PC-9 (cell line): ENCODE data around the gene BCL2L12. TPM values are rescaled to one million over a fixed set of nuclear protein-coding genes. Genes with fewer than 3 reads are reported as not detected.

Experiments used
- BruUV-seq: library from RNA; stranded (reverse); fragments of 400-500 nt; replicated peaks from 2 replicates; lab custom pipeline; 2021; lab: Mats Ljungman, UMichigan
- CTCF ChIA-PET: fragments of 300-600 bp; sonication (Branson Sonifier 250); formaldehyde crosslinking; loops from one replicate; lab custom pipeline; 2022; ENCODE audit warnings: antibody characterized with exemption; lab: Charles Lee
- POLR2A ChIA-PET: fragments of 300-600 bp; sonication (Branson Sonifier 250); formaldehyde crosslinking; loops from one replicate; lab custom pipeline; 2022; ENCODE audit warnings: antibody characterized with exemption; ENCODE audit not compliant: unreplicated experiment; lab: Charles Lee
- DNase-seq, 2 experiments: peaks; one replicate each; pipeline versions ENCODE4 v3.0.0 to v3.0.0-alpha.2; 2015 to 2022; ENCODE audit warnings: mixed read lengths in 1 of 2
- H2AFZ ChIP-seq: fragments of 200-600 bp; sonication (generic); 2 replicates; pipeline ENCODE4 v1.8.1; 2017; ENCODE audit warnings: antibody characterized with exemption
- H3F3A ChIP-seq: fragments of 200-600 bp; sonication (generic); 2 replicates; pipeline ENCODE4 v1.8.1; 2017; ENCODE audit warnings: antibody characterized with exemption, mild to moderate bottlenecking, low read depth; ENCODE audit not compliant: insufficient read depth
- H3K27ac ChIP-seq: fragments of 200-600 bp; sonication (generic); 2 replicates; pipeline ENCODE4 v1.6.1; 2016; ENCODE audit warnings: mixed run types
- H3K27me3 ChIP-seq: fragments of 200-600 bp; sonication (generic); 2 replicates; pipeline ENCODE4 v1.6.1; 2016; ENCODE audit warnings: low read depth, mixed run types; ENCODE audit not compliant: insufficient read depth
- H3K36me3 ChIP-seq: fragments of 200-600 bp; sonication (generic); 2 replicates; pipeline ENCODE4 v1.6.1; 2016; ENCODE audit warnings: low read depth, mixed run types
- H3K4me1 ChIP-seq: fragments of 200-600 bp; sonication (generic); replicated peaks from 2 replicates; pipeline ENCODE4 v1.6.1; 2016; ENCODE audit warnings: mixed run types; ENCODE audit not compliant: insufficient read depth
- H3K4me2 ChIP-seq: fragments of 200-600 bp; sonication (generic); 2 replicates; pipeline ENCODE4 v1.6.1; 2017; ENCODE audit warnings: mixed run types
- H3K4me3 ChIP-seq: fragments of 200-600 bp; sonication (generic); 2 replicates; pipeline ENCODE4 v1.6.1; 2016; ENCODE audit warnings: mixed run types
- H3K79me2 ChIP-seq: fragments of 200-600 bp; sonication (generic); 2 replicates; pipeline ENCODE4 v1.6.1; 2017; ENCODE audit warnings: low read depth, mixed run types
- H3K9me2 ChIP-seq: fragments of 200-600 bp; sonication (generic); 2 replicates; pipeline ENCODE4 v1.8.1; 2017; ENCODE audit warnings: mild to moderate bottlenecking; ENCODE audit not compliant: insufficient read depth
- H3K9me3 ChIP-seq: fragments of 200-600 bp; sonication (generic); 2 replicates; pipeline ENCODE4 v1.8.1; 2016; ENCODE audit warnings: low read depth; ENCODE audit not compliant: insufficient read depth
- H4K20me1 ChIP-seq: fragments of 200-600 bp; sonication (generic); 2 replicates; pipeline ENCODE4 v1.8.1; 2017; ENCODE audit not compliant: insufficient read depth
- CTCF ChIP-seq: fragments of 200-600 bp; sonication (generic); conservative IDR thresholded peaks from 2 replicates; pipeline ENCODE4 v1.6.1; 2017; ENCODE audit warnings: mixed run types, antibody characterized with exemption, mild to moderate bottlenecking, moderate library complexity
- EZH2 ChIP-seq: fragments of 200-600 bp; sonication (generic); IDR thresholded peaks from 2 replicates; pipeline ENCODE4 v1.8.0; 2017; ENCODE audit warnings: antibody characterized with exemption, low read depth
- intact Hi-C: fragments of 100-400 bp; cut with micrococcal nuclease; formaldehyde crosslinking; loops from one replicate; pipeline ENCODE4 v1.10.0; 2022; ENCODE audit not compliant: unreplicated experiment
- total RNA-seq: library from RNA; stranded (reverse); gene quantifications from 2 replicates; pipeline ENCODE4 v1.2.3, GENCODE V29; 2021

Gene BCL2L12
- total RNA-seq, 1 experiment from 2014 or later = 84.8 TPM

DNA sequence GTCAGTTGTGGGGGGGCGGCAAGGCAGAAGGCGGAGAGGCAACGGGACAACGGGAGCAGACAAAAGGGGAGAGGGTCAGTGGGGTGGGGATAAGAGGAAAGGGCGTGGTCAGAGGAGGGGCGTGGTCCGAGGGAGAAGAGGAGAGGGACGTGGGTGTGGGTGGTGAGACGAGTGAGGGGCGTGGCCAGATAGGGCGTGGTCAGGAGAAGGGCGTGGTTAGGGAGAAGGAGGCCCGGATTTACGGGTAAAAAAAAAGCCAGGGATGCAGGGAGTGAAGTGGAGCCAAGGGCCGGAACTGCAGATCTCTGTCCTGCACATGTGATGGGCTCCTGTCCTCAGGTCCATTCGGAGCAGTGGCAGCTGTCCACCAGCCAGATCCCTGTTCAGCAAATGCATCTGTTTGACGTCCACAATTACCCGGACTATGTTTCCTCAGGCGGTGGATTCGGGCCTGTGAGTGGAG lies 46.7 kb downstream of the BCL2L12 start:
- Histone ChIP-seq H3K4me1 (peaks cover 20% of the 10 kb centered on the region), H3K4me3 (no peak overlapping the region), H2AFZ (no peak overlapping the region), H3K9me3 (no peaks in the 10 kb centered on the region), H3K36me3 (no peaks in the 10 kb centered on the region), H3K27ac (no peak overlapping the region), H3K4me2 (peak overlapping the region; percentile 22; the same call in 1 of the 2 replicates), H3K79me2 (no peaks in the 10 kb centered on the region), H3F3A (peaks cover 23% of the 10 kb centered on the region), H3K9me2 (no peaks in the 10 kb centered on the region), H3K27me3 (no peaks in the 10 kb centered on the region), H4K20me1 (no peaks in the 10 kb centered on the region)
- no TSS peak for BruUV-seq
- DNase-seq = peak; percentile 47 to 53
- intact Hi-C loops = no loop called here
- CTCF ChIA-PET = interaction anchor here (0.7 kb wide), 1 partner anchor 33 kb away, joined by 7 read pairs; no protein-coding TSS in a partner anchor
- TF ChIP-seq CTCF = no peak
- no peak for TF ChIP-seq EZH2
- POLR2A ChIA-PET = no interaction called here

DNA sequence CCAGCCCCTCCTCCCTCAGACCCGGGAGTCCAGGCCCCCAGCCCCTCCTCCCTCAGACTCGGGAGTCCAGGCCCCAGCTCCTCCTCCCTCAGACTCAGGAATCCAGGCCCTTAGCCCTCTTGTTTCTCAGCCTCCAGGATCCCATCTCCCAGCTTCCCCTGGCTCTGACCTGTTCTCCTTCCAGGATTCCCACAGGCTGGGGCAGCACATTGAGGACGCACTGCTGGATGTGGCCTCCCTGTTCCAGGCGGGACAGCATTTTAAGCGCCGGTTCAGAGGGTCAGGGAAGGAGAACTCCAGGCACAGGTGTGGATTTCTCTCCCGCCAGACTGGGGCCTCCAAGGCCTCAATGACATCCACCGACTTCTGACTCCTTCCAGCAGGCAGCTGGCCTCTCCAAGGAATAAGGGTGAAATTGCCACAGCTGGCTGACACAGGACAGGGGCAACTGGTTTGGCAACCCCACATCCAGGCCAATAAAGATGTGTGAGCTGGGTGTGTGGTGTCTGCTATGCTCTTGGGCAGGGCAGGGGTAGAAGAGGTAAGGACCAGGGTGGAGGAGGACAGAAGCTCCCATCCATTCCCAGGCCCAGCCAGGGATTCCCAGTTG lies 47.6 kb downstream of the BCL2L12 start:
- Histone ChIP-seq H3K9me3 (no peaks in the 10 kb centered on the region), H3K79me2 (no peaks in the 10 kb centered on the region), H2AFZ (no peak overlapping the region), H3K36me3 (no peaks in the 10 kb centered on the region), H3F3A (peaks cover 23% of the 10 kb centered on the region), H3K4me2 (peak overlapping the region; percentile 56), H3K9me2 (no peaks in the 10 kb centered on the region), H3K27ac (no peak overlapping the region), H3K4me3 (no peak overlapping the region), H4K20me1 (no peaks in the 10 kb centered on the region), H3K4me1 (peaks cover 24% of the 10 kb centered on the region), H3K27me3 (no peaks in the 10 kb centered on the region)
- intact Hi-C loops = no loop called here
- peak; percentile 65 to 82 for DNase-seq
- ChIA-PET POLR2A (interaction anchor here (0.5 to 0.7 kb wide), 3 partner anchors 17 to 447 kb away, joined by 3 to 15 read pairs (median 5); no protein-coding TSS in a partner anchor), CTCF (interaction anchor here (0.5 kb wide), 1 partner anchor 184 kb away, joined by 9 read pairs; no protein-coding TSS in a partner anchor)
- BruUV-seq = no TSS peak
- TF ChIP-seq CTCF = no peak
- no peak for TF ChIP-seq EZH2

DNA sequence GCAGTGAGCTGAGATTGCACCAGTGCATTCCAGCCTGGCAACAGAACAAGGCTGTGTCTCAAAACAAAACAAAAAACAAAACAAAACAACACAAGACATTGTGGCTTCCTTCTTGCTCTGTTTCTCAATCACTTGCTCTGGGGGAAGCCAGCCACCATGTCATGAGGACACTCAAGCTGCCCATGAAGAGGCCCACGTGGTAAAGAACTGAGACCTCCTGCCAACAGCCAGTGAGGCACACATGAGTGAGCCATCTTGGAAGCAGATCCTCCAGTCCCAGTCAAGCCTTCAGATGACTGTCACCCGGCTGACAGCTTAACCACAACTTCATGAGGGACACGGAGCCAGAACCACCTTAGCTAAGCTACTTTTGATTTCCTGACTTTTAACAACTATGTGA lies 50.4 kb downstream of the BCL2L12 start:
- Histone ChIP-seq H2AFZ (no peak overlapping the region), H3K79me2 (no peaks in the 10 kb centered on the region), H3K9me2 (no peaks in the 10 kb centered on the region), H4K20me1 (no peaks in the 10 kb centered on the region), H3K4me1 (peaks cover 28% of the 10 kb centered on the region), H3K9me3 (no peaks in the 10 kb centered on the region), H3K27me3 (no peaks in the 10 kb centered on the region), H3F3A (peaks cover 20% of the 10 kb centered on the region), H3K4me2 (no peak overlapping the region), H3K4me3 (no peak overlapping the region), H3K36me3 (no peaks in the 10 kb centered on the region), H3K27ac (no peak overlapping the region)
- no peak for TF ChIP-seq EZH2
- TF ChIP-seq CTCF = no peak
- no peak for DNase-seq
- ChIA-PET CTCF (interaction anchor here (0.6 kb wide), 1 partner anchor 146 kb away, joined by 7 read pairs; no protein-coding TSS in a partner anchor), POLR2A (no interaction called here)
- BruUV-seq = no TSS peak
- intact Hi-C loops = no loop called here
